Testis (tissue), 3 donors: Measurements from ENCODE around the gene KIF6. TPM values are rescaled to one million over a fixed set of nuclear protein-coding genes. Genes with fewer than 3 reads are reported as not detected.

Experiments used
- DNase-seq: peaks from one replicate; pipeline ENCODE4 v3.0.0-alpha.2; 2019
- H3K27ac ChIP-seq, 2 donors: fragments of 200-600 bp; sonication (generic); one replicate each; pipeline ENCODE4 v1.5.1; 2019
- H3K27me3 ChIP-seq: fragments of 200-600 bp; sonication (generic); one replicate; pipeline ENCODE4 v1.5.1; 2019
- H3K36me3 ChIP-seq: fragments of 200-600 bp; sonication (generic); one replicate; pipeline ENCODE4 v1.5.1; 2017; ENCODE audit warnings: low read depth; ENCODE audit errors: missing control alignments
- H3K4me1 ChIP-seq: fragments of 200-600 bp; sonication (generic); one replicate; pipeline ENCODE4 v1.5.1; 2019
- H3K4me3 ChIP-seq, 2 donors: fragments of 200-600 bp; sonication (generic); one replicate each; pipeline ENCODE4 v1.5.1; 2017 to 2019
- H3K9me3 ChIP-seq: fragments of 200-600 bp; sonication (generic); one replicate; pipeline ENCODE4 v1.5.1; 2017
- POLR2A ChIP-seq: fragments of 450-650 bp; IDR thresholded peaks from one replicate; pipeline ENCODE4 v1.6.1; 2017; ENCODE audit warnings: antibody characterized with exemption, mild to moderate bottlenecking, moderate library complexity
- WGBS, 2 donors: methylation state at CpG; one replicate each; pipeline ENCODE4 v1.1.5; 2018; 5-methylcytosine and 5-hydroxymethylcytosine counted together
- intact Hi-C: fragments of 100-400 bp; cut with DNase I; formaldehyde crosslinking; loops from one replicate; pipeline ENCODE4 v1.15.1; 2023; ENCODE audit warnings: low total_unique reads
- polyA plus RNA-seq: library from polyadenylated mRNA; stranded (reverse); fragments of 350-450 nt; fragmentation: Illumina TruSeq; extraction: RNeasy Lipid Tissue Mini Kit (QIAGEN cat#74804); gene quantifications from one replicate; pipeline ENCODE4 v1.2.3, GENCODE V29; 2014; ENCODE audit warnings: low read depth, low replicate concordance; ENCODE audit not compliant: insufficient read depth
- total RNA-seq, 2 donors: library from RNA; depleted of rRNA; stranded (reverse); fragments of >200 nt; gene quantifications; one replicate each; pipeline ENCODE4 v1.2.3, GENCODE V29; 2016
- TF ChIP-seq, protein P1 (sequence below), 3 experiments: fragments of 450-650 bp in 2 of 3; fragments of 200-600 bp in 1 of 3; sonication (generic) in 1 of 3; IDR thresholded peaks; one replicate each; pipeline ENCODE4 v1.5.1; 2016 to 2019; ENCODE audit warnings: antibody characterized with exemption in 3 of 3, mild to moderate bottlenecking in 2 of 3, moderate library complexity in 1 of 3

KIF6 gene
- total and polyA plus RNA-seq, 3 donors from 2014 or later = 4.2 to 12.0 (median 6.3) TPM

DNA sequence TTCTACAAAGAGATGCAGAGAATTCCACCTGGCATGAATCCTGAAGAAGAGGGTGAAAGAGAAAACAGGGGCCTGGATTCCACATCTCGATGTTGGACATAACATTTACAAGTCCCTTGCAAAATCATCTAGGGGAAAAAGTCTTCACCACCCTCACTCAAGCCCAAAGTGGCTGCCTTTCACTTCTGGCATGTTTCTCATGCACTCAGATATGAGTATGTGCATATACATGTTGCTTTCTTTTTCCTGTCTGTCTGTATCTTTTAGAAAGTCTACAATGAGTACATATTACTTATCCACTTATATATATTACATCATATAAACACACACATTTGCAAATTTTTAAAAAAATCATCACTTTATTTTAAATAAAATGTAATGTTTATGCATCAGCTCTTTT lies 159.3 kb downstream of the KIF6 start:
- DNase-seq = no peak
- H3K27me3 ChIP-seq = no peaks in the 10 kb centered on the region
- intact Hi-C loops = no loop called here
- H3K27ac ChIP-seq = no peak overlapping the region
- no peaks in the 10 kb centered on the region for H3K9me3 ChIP-seq
- no peaks in the 10 kb centered on the region for H3K36me3 ChIP-seq
- TF ChIP-seq, protein P1, sequence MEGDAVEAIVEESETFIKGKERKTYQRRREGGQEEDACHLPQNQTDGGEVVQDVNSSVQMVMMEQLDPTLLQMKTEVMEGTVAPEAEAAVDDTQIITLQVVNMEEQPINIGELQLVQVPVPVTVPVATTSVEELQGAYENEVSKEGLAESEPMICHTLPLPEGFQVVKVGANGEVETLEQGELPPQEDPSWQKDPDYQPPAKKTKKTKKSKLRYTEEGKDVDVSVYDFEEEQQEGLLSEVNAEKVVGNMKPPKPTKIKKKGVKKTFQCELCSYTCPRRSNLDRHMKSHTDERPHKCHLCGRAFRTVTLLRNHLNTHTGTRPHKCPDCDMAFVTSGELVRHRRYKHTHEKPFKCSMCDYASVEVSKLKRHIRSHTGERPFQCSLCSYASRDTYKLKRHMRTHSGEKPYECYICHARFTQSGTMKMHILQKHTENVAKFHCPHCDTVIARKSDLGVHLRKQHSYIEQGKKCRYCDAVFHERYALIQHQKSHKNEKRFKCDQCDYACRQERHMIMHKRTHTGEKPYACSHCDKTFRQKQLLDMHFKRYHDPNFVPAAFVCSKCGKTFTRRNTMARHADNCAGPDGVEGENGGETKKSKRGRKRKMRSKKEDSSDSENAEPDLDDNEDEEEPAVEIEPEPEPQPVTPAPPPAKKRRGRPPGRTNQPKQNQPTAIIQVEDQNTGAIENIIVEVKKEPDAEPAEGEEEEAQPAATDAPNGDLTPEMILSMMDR (IDR thresholded peaks at IDR 0.05) = no peak
- no peak for TF ChIP-seq POLR2A
- no peak overlapping the region for H3K4me3 ChIP-seq
- H3K4me1 ChIP-seq = no peaks in the 10 kb centered on the region
- WGBS, 2 donors = 63 to 69% methylated on average over 1 of the region's 1 CpG

DNA sequence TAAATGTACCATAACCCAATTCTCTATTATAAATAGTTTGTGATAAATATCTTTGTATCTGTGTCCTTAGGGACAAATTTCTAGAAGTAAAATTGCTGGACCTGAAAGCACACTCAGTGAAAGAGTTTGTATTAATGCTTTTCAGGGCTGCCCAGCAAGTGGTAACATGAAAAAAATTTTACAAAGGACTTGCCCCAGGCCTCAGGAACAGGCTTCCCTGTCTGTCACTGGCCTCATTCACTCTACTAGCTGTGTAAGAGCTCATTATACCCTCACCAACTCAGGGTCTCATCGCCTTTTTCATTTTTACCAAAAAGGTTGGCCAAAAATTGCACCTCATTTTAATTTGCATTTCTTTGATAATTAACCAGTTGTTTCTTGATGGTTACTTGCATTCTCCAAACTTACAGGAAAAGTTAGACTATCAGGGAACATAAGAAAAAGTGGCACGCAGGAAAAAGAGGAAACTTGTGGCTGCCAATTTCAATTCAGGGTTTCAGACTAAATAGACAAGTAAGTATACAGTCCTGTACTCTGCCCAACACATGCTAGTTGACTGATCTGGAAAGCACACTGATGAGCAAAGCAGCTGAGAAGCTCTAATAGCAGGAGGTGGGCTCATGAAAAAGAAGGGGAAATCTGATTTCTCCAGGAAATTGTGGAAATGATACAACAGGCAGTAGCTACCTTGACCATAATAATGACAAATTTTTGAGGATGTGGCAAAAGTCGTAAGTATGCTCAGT lies 161.5 kb downstream of the KIF6 start:
- Histone ChIP-seq H3K27me3 (no peaks in the 10 kb centered on the region), H3K36me3 (no peaks in the 10 kb centered on the region), H3K4me1 (no peaks in the 10 kb centered on the region), H3K4me3 (no peak overlapping the region), H3K9me3 (no peaks in the 10 kb centered on the region), H3K27ac (no peak overlapping the region)
- WGBS, 2 donors = 82 to 94% methylated on average over 3 of the region's 3 CpGs
- intact Hi-C loops = no loop called here
- no peak for DNase-seq
- TF ChIP-seq, protein P1 (IDR thresholded peaks at IDR 0.05) = no peak
- TF ChIP-seq POLR2A = no peak

DNA sequence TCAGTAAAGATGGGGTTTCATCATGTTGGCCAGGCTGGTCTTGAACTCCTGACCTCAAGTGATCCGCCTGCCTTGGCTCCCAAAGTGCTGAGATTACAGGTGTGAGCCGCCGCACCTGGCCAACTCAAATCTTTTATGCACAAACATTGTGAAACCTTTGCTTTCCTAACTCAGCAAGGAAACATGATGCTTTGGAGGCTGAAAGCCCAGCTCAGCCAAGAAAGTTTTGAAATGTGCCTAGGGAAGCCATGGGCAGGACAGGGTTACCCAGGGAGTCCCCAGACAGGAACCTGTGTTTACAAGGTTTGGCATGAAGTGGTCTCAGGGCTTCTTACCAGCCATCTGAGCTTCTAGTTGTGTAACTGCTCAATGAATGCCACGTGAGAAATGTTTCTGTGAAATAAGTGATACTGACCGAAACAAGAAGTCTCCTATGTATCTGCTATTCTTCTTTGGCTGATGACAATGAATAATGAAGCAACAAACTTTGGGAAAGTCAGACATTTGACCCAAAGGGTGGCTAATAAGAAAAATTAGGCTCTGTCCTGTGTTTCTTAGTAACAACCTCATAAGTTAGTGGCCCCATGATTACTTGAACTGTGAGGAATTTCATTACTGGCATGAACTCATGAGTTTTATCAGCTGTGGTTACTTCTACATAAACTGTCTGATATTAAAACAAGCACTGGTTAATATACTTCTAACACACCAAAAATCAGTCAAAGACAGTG lies 163.5 kb downstream of the KIF6 start:
- Histone ChIP-seq H3K36me3 (no peaks in the 10 kb centered on the region), H3K4me3 (no peak overlapping the region), H3K9me3 (no peaks in the 10 kb centered on the region), H3K27ac (no peak overlapping the region), H3K4me1 (no peaks in the 10 kb centered on the region), H3K27me3 (no peaks in the 10 kb centered on the region)
- DNase-seq = no peak
- 75 to 92% methylated on average over 5 of the region's 5 CpGs for WGBS, 2 donors
- TF ChIP-seq POLR2A = no peak
- TF ChIP-seq, protein P1 (IDR thresholded peaks at IDR 0.05) = no peak
- intact Hi-C loops = no loop called here

DNA sequence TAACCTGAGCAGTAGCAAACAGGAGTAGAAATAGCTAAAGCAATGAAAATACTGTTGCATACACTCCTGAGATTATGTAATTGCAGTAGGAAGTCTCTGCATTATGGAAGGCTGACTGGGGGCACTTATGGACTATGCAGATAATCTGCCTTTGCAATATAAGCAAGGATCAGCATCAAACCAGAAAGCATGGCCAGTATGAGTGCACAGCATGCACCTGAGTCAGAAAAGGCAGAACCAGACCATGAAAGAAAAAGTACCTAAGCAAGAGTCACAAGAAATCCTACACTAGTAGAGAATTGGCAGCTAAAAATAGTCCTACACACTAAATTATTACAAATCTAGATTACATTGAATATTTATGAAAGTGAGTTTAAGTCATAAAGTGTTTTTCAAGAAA lies 164.3 kb downstream of the KIF6 start:
- H3K4me3 ChIP-seq = no peak overlapping the region
- H3K4me1 ChIP-seq = no peaks in the 10 kb centered on the region
- H3K27me3 ChIP-seq = no peaks in the 10 kb centered on the region
- DNase-seq = no peak
- H3K36me3 ChIP-seq = no peaks in the 10 kb centered on the region
- TF ChIP-seq POLR2A = no peak
- TF ChIP-seq, protein P1 (IDR thresholded peaks at IDR 0.05) = no peak
- intact Hi-C loops = no loop called here
- no peak overlapping the region for H3K27ac ChIP-seq
- H3K9me3 ChIP-seq = no peaks in the 10 kb centered on the region
